HG02623 (cell line): ENCODE results near the gene ZNF124.

Experiments
- ATAC-seq: cut with Tn5 transposase; IDR thresholded peaks from one replicate; pipeline ENCODE4 v1.9.1; 2021; ENCODE audit warnings: moderate library complexity; ENCODE audit not compliant: unreplicated experiment

The ZNF124 gene

GRCh38 chr1:247113733-247114271 lies 58.0 kb downstream of the ZNF124 start:
- no peak for ATAC-seq

GRCh38 chr1:247113094-247113497 lies 58.7 kb downstream of the ZNF124 start:
- ATAC-seq = no peak

- no peak for ATAC-seq
Measured at GRCh38 chr1:247112479-247112781, 59.4 kb downstream of the ZNF124 start.

- ATAC-seq = no peak
Measured at GRCh38 chr1:247111700-247112478, 59.9 kb downstream of the ZNF124 start.

GRCh38 chr1:247111259-247111699 lies 60.5 kb downstream of the ZNF124 start:
- ATAC-seq = no peak

GRCh38 chr1:247110627-247111258 lies 61.1 kb downstream of the ZNF124 start:
- ATAC-seq = no peak

- no peak for ATAC-seq
Measured at GRCh38 chr1:247107694-247108093, 64.1 kb downstream of the ZNF124 start.

- no peak for ATAC-seq
Measured at GRCh38 chr1:247105966-247106365, 65.9 kb downstream of the ZNF124 start.
